HCT116 (cell line): ENCODE data around the gene UBE2G2. TPM values are rescaled to one million over a fixed set of nuclear protein-coding genes. Genes with fewer than 3 reads are reported as not detected.

Source experiments
- ATAC-seq: fragments of 200-7000 bp; cut with Tn5 transposase; 2 replicates; pipeline ENCODE4 v1.9.1; 2020; ENCODE audit warnings: mild to moderate bottlenecking, moderate library complexity
- BruUV-seq: library from RNA; stranded (reverse); fragments of 400-500 nt; replicated peaks from 2 replicates; lab custom pipeline; 2021; lab: Mats Ljungman, UMichigan
- CTCF ChIA-PET: fragments of 300-600 bp; sonication (Branson Sonifier 250); formaldehyde crosslinking; loops from one replicate; lab custom pipeline; 2021; ENCODE audit warnings: antibody characterized with exemption; lab: Charles Lee
- POLR2A ChIA-PET: fragments of 300-600, 350-600 bp; sonication (Branson Sonifier 250); formaldehyde crosslinking; loops from one replicate; lab custom pipeline; 2021; ENCODE audit warnings: antibody characterized with exemption; lab: Charles Lee
- RAD21 ChIA-PET, 2 experiments: fragments of 300-600 bp; sonication (Branson Sonifier 250); formaldehyde crosslinking; loops; one replicate each; lab custom pipeline; 2023; ENCODE audit warnings: low total read pairs in 2 of 2; ENCODE audit not compliant: uncharacterized antibody in 2 of 2, unreplicated experiment in 2 of 2, low non-redundant PET in 1 of 2; lab: Charles Lee
- DNase-seq: peaks from one replicate; pipeline ENCODE4 v3.0.0-alpha.2; 2010; ENCODE audit warnings: low read depth, low spot score
- H2AFZ ChIP-seq: fragments of 200-600 bp; shearing (Covaris generic), sonication (generic); 2 replicates; pipeline ENCODE4 v1.6.1; 2017; ENCODE audit warnings: low read depth, mixed run types, mixed read lengths, antibody characterized with exemption, low read length; ENCODE audit not compliant: poor library complexity, severe bottlenecking
- H3K27ac ChIP-seq: 2 replicates; pipeline ENCODE4 v1.5.1; 2012; ENCODE audit warnings: low read depth, low read length
- H3K27me3 ChIP-seq: fragments of 200-600 bp; sonication (generic); 2 replicates; pipeline ENCODE4 v1.6.1; 2016; ENCODE audit warnings: mixed run types, low read length, mixed read lengths; ENCODE audit not compliant: insufficient read depth
- H3K36me3 ChIP-seq, 2 experiments: fragments of 200-500 bp in 1 of 2; fragments of 200-600 bp in 1 of 2; sonication (Bioruptor generic) in 1 of 2; sonication (generic) in 1 of 2; 2 replicates each; pipeline versions ENCODE4 v1.5.1 to v1.6.1; 2014 to 2016; ENCODE audit warnings: low read length in 2 of 2, inconsistent platforms in 1 of 2, mixed read lengths in 1 of 2, mixed run types in 1 of 2; ENCODE audit not compliant: insufficient read depth in 2 of 2, control insufficient read depth in 1 of 2
- H3K4me1 ChIP-seq, 2 experiments: fragments of 200-600 bp in 1 of 2; sonication (generic) in 1 of 2; 2 replicates each; pipeline versions ENCODE4 v1.5.1 to v1.6.1; 2012 to 2017; ENCODE audit warnings: low read length in 2 of 2, inconsistent platforms in 1 of 2, mild to moderate bottlenecking in 1 of 2, mixed read lengths in 1 of 2, mixed run types in 1 of 2, moderate library complexity in 1 of 2; ENCODE audit not compliant: insufficient read depth in 2 of 2, control insufficient read depth in 1 of 2
- H3K4me2 ChIP-seq: fragments of 200-600 bp; sonication (generic); 2 replicates; pipeline ENCODE4 v1.6.1; 2017; ENCODE audit warnings: mixed run types, low read length, mixed read lengths
- H3K4me3 ChIP-seq, 2 experiments: fragments of 200-600 bp in 1 of 2; sonication (generic) in 1 of 2; replicated peaks in 1 of 2; 2 replicates each; pipeline ENCODE4 v1.5.1; 2011 to 2016; ENCODE audit warnings: low read length in 2 of 2, control low read depth in 1 of 2, low read depth in 1 of 2, mild to moderate bottlenecking in 1 of 2, mixed read lengths in 1 of 2, mixed run types in 1 of 2
- H3K79me2 ChIP-seq: fragments of 200-600 bp; sonication (generic); 2 replicates; pipeline ENCODE4 v1.6.1; 2017; ENCODE audit warnings: mild to moderate bottlenecking, mixed run types, low read length, moderate library complexity, mixed read lengths; ENCODE audit not compliant: insufficient read depth
- H3K9ac ChIP-seq: fragments of 200-600 bp; sonication (generic); 2 replicates; pipeline ENCODE4 v1.6.1; 2016; ENCODE audit warnings: low read length, mixed read lengths
- H3K9me2 ChIP-seq: fragments of 200-600 bp; sonication (generic), shearing (Covaris generic); 2 replicates; pipeline ENCODE4 v1.6.1; 2017; ENCODE audit warnings: mixed run types, mild to moderate bottlenecking, moderate library complexity; ENCODE audit not compliant: insufficient read depth
- H3K9me3 ChIP-seq, 2 experiments: fragments of 200-500 bp in 1 of 2; fragments of 200-600 bp in 1 of 2; sonication (Bioruptor generic) in 1 of 2; sonication (generic) in 1 of 2; 2 replicates each; pipeline ENCODE4 v1.6.1; 2014 to 2017; ENCODE audit warnings: low read length in 2 of 2, mixed read lengths in 2 of 2, inconsistent platforms in 1 of 2, low read depth in 1 of 2, mild to moderate bottlenecking in 1 of 2, mixed run types in 1 of 2, moderate library complexity in 1 of 2; ENCODE audit not compliant: control insufficient read depth in 1 of 2, insufficient read depth in 1 of 2
- H4K20me1 ChIP-seq: fragments of 200-600 bp; sonication (generic), shearing (Covaris generic); 2 replicates; pipeline ENCODE4 v1.6.1; 2017; ENCODE audit warnings: mixed run types, mild to moderate bottlenecking, moderate library complexity; ENCODE audit not compliant: insufficient read depth
- CBX3 ChIP-seq: IDR thresholded peaks from 2 replicates; pipeline ENCODE4 v1.6.1; 2012; ENCODE audit warnings: low read depth
- CEBPB ChIP-seq: IDR thresholded peaks from 2 replicates; pipeline ENCODE4 v1.6.1; 2012; ENCODE audit warnings: low read depth
- EGR1 ChIP-seq: IDR thresholded peaks from 2 replicates; pipeline ENCODE4 v1.6.1; 2012; ENCODE audit warnings: low read depth
- EZH2 ChIP-seq: fragments of 200-600 bp; sonication (generic); IDR thresholded peaks from 2 replicates; pipeline ENCODE4 v1.6.1; 2017; ENCODE audit warnings: antibody characterized with exemption, mixed run types
- POLR2A ChIP-seq: IDR thresholded peaks from 2 replicates; pipeline ENCODE4 v1.7.0; 2011; ENCODE audit warnings: borderline replicate concordance; ENCODE audit not compliant: insufficient read depth, insufficient read length; ENCODE audit errors: extremely low read depth
- POLR2AphosphoS5 ChIP-seq: IDR thresholded peaks from 2 replicates; pipeline ENCODE4 v1.6.1; 2011; ENCODE audit warnings: mild to moderate bottlenecking, low read depth, low read length, moderate library complexity
- SP1 ChIP-seq: IDR thresholded peaks from 2 replicates; pipeline ENCODE4 v1.6.1; 2012; ENCODE audit warnings: low read depth
- SRF ChIP-seq: IDR thresholded peaks from 2 replicates; pipeline ENCODE4 v1.6.1; 2012; ENCODE audit warnings: low read depth
- TCF7L2 ChIP-seq: IDR thresholded peaks from 2 replicates; pipeline ENCODE4 v1.7.0; 2011; ENCODE audit warnings: borderline replicate concordance, inconsistent platforms; ENCODE audit not compliant: insufficient read depth, insufficient read length; ENCODE audit errors: extremely low read depth
- YY1 ChIP-seq: IDR thresholded peaks from 2 replicates; pipeline ENCODE4 v1.6.1; 2011; ENCODE audit warnings: low read length, low read depth, moderate library complexity, mild to moderate bottlenecking; ENCODE audit not compliant: insufficient replicate concordance; ENCODE audit errors: extremely low read depth
- ZFX ChIP-seq: fragments of 450-650 bp; IDR thresholded peaks from 2 replicates; pipeline ENCODE4 v1.6.1; 2017
- ZNF274 ChIP-seq: fragments of 200-500 bp; sonication (Bioruptor generic); IDR thresholded peaks from 2 replicates; pipeline ENCODE4 v1.6.1; 2014; ENCODE audit warnings: mild to moderate bottlenecking, low read depth, low read length, inconsistent platforms
- intact Hi-C: fragments of 100-400 bp; cut with micrococcal nuclease; formaldehyde crosslinking; loops from 2 replicates; pipeline ENCODE4 v1.10.0; 2022
- total RNA-seq: library from RNA; stranded (reverse); gene quantifications from one replicate; pipeline ENCODE4 v1.2.1, GENCODE V29; 2021; ENCODE audit not compliant: unreplicated experiment
- TF ChIP-seq, protein P1 (sequence below), 3 experiments: fragments of 200-600 bp in 1 of 3; sonication (generic) in 1 of 3; IDR thresholded peaks in 2 of 3; conservative IDR thresholded peaks in 1 of 3; 2 replicates each; pipeline ENCODE4 v1.5.1; 2012 to 2017; ENCODE audit warnings: low read depth in 2 of 3, low read length in 2 of 3, antibody characterized with exemption in 1 of 3, borderline replicate concordance in 1 of 3, control low read depth in 1 of 3, mild to moderate bottlenecking in 1 of 3, mixed read lengths in 1 of 3, mixed run types in 1 of 3, moderate library complexity in 1 of 3; ENCODE audit not compliant: insufficient read depth in 1 of 3
- TF ChIP-seq, protein P2 (sequence below): IDR thresholded peaks from 2 replicates; pipeline ENCODE4 v1.6.1; 2012
- TF ChIP-seq, protein P3 (sequence below): IDR thresholded peaks from 2 replicates; pipeline ENCODE4 v1.6.1; 2011; ENCODE audit warnings: mild to moderate bottlenecking, low read length, moderate library complexity; ENCODE audit not compliant: insufficient replicate concordance; ENCODE audit errors: extremely low read depth
- TF ChIP-seq, protein P4 (sequence below): IDR thresholded peaks from 2 replicates; pipeline ENCODE4 v1.6.1; 2012

The UBE2G2 gene
- total RNA-seq, 1 experiment from 2014 or later, result 86.5 TPM

- no TSS peak for BruUV-seq
- no peaks in the 10 kb centered on the region for H3K27me3 ChIP-seq
- POLR2A ChIA-PET, result no interaction called here
These were observed 78.2 kb downstream of the UBE2G2 start for GRCh38 chr21:44723177-44724131.

More at GRCh38 chr21:44723177-44724131, 78.2 kb downstream of the UBE2G2 start:
- no peaks in the 10 kb centered on the region for H4K20me1 ChIP-seq
- H3K4me2 ChIP-seq, result no peak overlapping the region
- no peaks in the 10 kb centered on the region for H3K4me1 ChIP-seq
- H3K4me3 ChIP-seq, result no peak overlapping the region
- DNase-seq, result no peak
- no peaks in the 10 kb centered on the region for H3K79me2 ChIP-seq
- ChIA-PET CTCF (no interaction called here), RAD21 (no interaction called here)
- TF ChIP-seq ZFX (no peak), SP1 (no peak), POLR2AphosphoS5 (no peak), EGR1 (no peak), TCF7L2 (no peak), SRF (no peak), CBX3 (no peak), YY1 (no peak), EZH2 (no peak), ZNF274 (no peak), CEBPB (no peak), POLR2A (no peak)
- TF ChIP-seq, protein P1, sequence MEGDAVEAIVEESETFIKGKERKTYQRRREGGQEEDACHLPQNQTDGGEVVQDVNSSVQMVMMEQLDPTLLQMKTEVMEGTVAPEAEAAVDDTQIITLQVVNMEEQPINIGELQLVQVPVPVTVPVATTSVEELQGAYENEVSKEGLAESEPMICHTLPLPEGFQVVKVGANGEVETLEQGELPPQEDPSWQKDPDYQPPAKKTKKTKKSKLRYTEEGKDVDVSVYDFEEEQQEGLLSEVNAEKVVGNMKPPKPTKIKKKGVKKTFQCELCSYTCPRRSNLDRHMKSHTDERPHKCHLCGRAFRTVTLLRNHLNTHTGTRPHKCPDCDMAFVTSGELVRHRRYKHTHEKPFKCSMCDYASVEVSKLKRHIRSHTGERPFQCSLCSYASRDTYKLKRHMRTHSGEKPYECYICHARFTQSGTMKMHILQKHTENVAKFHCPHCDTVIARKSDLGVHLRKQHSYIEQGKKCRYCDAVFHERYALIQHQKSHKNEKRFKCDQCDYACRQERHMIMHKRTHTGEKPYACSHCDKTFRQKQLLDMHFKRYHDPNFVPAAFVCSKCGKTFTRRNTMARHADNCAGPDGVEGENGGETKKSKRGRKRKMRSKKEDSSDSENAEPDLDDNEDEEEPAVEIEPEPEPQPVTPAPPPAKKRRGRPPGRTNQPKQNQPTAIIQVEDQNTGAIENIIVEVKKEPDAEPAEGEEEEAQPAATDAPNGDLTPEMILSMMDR (IDR thresholded peaks at IDR 0.05 in 2 of 3, conservative IDR thresholded peaks at IDR 0.05 in 1 of 3; ENCODE audit: borderline replicate concordance in 1 of 3, insufficient read depth in 1 of 3, low read depth in 2 of 3, low read length in 2 of 3), result no peak
- TF ChIP-seq, protein P2, sequence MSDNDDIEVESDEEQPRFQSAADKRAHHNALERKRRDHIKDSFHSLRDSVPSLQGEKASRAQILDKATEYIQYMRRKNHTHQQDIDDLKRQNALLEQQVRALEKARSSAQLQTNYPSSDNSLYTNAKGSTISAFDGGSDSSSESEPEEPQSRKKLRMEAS, result no peak
- TF ChIP-seq, protein P3, sequence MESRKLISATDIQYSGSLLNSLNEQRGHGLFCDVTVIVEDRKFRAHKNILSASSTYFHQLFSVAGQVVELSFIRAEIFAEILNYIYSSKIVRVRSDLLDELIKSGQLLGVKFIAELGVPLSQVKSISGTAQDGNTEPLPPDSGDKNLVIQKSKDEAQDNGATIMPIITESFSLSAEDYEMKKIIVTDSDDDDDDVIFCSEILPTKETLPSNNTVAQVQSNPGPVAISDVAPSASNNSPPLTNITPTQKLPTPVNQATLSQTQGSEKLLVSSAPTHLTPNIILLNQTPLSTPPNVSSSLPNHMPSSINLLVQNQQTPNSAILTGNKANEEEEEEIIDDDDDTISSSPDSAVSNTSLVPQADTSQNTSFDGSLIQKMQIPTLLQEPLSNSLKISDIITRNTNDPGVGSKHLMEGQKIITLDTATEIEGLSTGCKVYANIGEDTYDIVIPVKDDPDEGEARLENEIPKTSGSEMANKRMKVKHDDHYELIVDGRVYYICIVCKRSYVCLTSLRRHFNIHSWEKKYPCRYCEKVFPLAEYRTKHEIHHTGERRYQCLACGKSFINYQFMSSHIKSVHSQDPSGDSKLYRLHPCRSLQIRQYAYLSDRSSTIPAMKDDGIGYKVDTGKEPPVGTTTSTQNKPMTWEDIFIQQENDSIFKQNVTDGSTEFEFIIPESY, result no peak
- TF ChIP-seq, protein P4, sequence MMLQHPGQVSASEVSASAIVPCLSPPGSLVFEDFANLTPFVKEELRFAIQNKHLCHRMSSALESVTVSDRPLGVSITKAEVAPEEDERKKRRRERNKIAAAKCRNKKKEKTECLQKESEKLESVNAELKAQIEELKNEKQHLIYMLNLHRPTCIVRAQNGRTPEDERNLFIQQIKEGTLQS, result no peak
- H3K9ac ChIP-seq, result no peak overlapping the region
- no peak overlapping the region for H3K27ac ChIP-seq
- intact Hi-C loops, result no loop called here
- no peaks in the 10 kb centered on the region for H3K36me3 ChIP-seq
- no peaks in the 10 kb centered on the region for H3K9me2 ChIP-seq
- no peak for ATAC-seq
- H2AFZ ChIP-seq, result no peak overlapping the region
- H3K9me3 ChIP-seq, result no peaks in the 10 kb centered on the region
